ENCODE measurements around the gene MTA3.
"Not testable (repeated sequence)": the region's sequence is repeated elsewhere in the genome, so short reads cannot be mapped to it uniquely, and the experiment has no call there.

MTA3 gene

GRCh38 chr2:42722320-42723190 is 154.1 kb downstream of the MTA3 start:
- peak; percentile 68 for DNase-seq (ENCODE audit: low read depth, low spot score)
- no peak overlapping the region for H3K27ac ChIP-seq

- no peak for DNase-seq (ENCODE audit: low read depth, low spot score)
- no peak overlapping the region for H3K27ac ChIP-seq
These were observed 155.0 kb downstream of the MTA3 start for GRCh38 chr2:42723465-42723864.

- no peak for DNase-seq (ENCODE audit: low read depth, low spot score)
- no peak overlapping the region for H3K27ac ChIP-seq
These were observed 156.5 kb downstream of the MTA3 start for GRCh38 chr2:42724886-42725285.

GRCh38 chr2:42725657-42726056 is 157.2 kb downstream of the MTA3 start:
- DNase-seq (ENCODE audit: low read depth, low spot score), result no peak
- H3K27ac ChIP-seq, result no peak overlapping the region

GRCh38 chr2:42726680-42727079 is 158.2 kb downstream of the MTA3 start:
- no peak for DNase-seq (ENCODE audit: low read depth, low spot score)

GRCh38 chr2:42731316-42731715 is 162.9 kb downstream of the MTA3 start:
- H3K27ac ChIP-seq; DNase-seq (ENCODE audit: low read depth, low spot score): not testable (repeated sequence)

More at GRCh38 chr2:42726680-42727079, 158.2 kb downstream of the MTA3 start:
- no peak overlapping the region for H3K27ac ChIP-seq

GRCh38 chr2:42733852-42734251 is 165.4 kb downstream of the MTA3 start:
- H3K27ac ChIP-seq, result no peak overlapping the region
- DNase-seq (ENCODE audit: low read depth, low spot score), result no peak

GRCh38 chr2:42736598-42737322 is 168.3 kb downstream of the MTA3 start:
- no peak for DNase-seq (ENCODE audit: low read depth, low spot score)

GRCh38 chr2:42741140-42741539 is 172.7 kb downstream of the MTA3 start:
- H3K27ac ChIP-seq, result no peak overlapping the region
- no peak for DNase-seq (ENCODE audit: low read depth, low spot score)

More at GRCh38 chr2:42736598-42737322, 168.3 kb downstream of the MTA3 start:
- H3K27ac ChIP-seq, result no peak overlapping the region

- no peak overlapping the region for H3K27ac ChIP-seq
- no peak for DNase-seq (ENCODE audit: low read depth, low spot score)
These were observed 174.6 kb downstream of the MTA3 start for GRCh38 chr2:42742740-42743658.

GRCh38 chr2:42743659-42743990 is 175.2 kb downstream of the MTA3 start:
- no peak overlapping the region for H3K27ac ChIP-seq
- DNase-seq (ENCODE audit: low read depth, low spot score), result no peak

GRCh38 chr2:42744545-42745082 is 176.2 kb downstream of the MTA3 start:
- H3K27ac ChIP-seq, result no peak overlapping the region
- DNase-seq (ENCODE audit: low read depth, low spot score), result no peak

GRCh38 chr2:42747422-42747821 is 179.0 kb downstream of the MTA3 start:
- no peak overlapping the region for H3K27ac ChIP-seq
- no peak for DNase-seq (ENCODE audit: low read depth, low spot score)

GRCh38 chr2:42748840-42749239 is 180.4 kb downstream of the MTA3 start:
- H3K27ac ChIP-seq, result no peak overlapping the region
- DNase-seq (ENCODE audit: low read depth, low spot score), result no peak

GRCh38 chr2:42752314-42752713 is 183.9 kb downstream of the MTA3 start:
- DNase-seq (ENCODE audit: low read depth, low spot score), result no peak
- no peak overlapping the region for H3K27ac ChIP-seq

- H3K27ac ChIP-seq, result no peak overlapping the region
- no peak for DNase-seq (ENCODE audit: low read depth, low spot score)
These were observed 184.7 kb downstream of the MTA3 start for GRCh38 chr2:42752816-42753813.

- no peak overlapping the region for H3K27ac ChIP-seq
These were observed 185.8 kb downstream of the MTA3 start for GRCh38 chr2:42754021-42754775.

GRCh38 chr2:42754776-42755140 is 186.3 kb downstream of the MTA3 start:
- DNase-seq (ENCODE audit: low read depth, low spot score), result no peak
- H3K27ac ChIP-seq, result no peak overlapping the region

More at GRCh38 chr2:42754021-42754775, 185.8 kb downstream of the MTA3 start:
- DNase-seq (ENCODE audit: low read depth, low spot score), result no peak

Data from epithelial cell of prostate (primary cell).